Neural cell (in vitro differentiated cells): ENCODE data around the gene CCDC83.

Source experiments
- CTCF ChIP-seq: fragments of 450-650 bp; IDR thresholded peaks from 2 replicates; pipeline ENCODE4 v1.5.1; 2014; ENCODE audit warnings: antibody characterized with exemption, mild to moderate bottlenecking, moderate library complexity; ENCODE audit not compliant: poor library complexity, severe bottlenecking
- POLR2AphosphoS5 ChIP-seq: IDR thresholded peaks from 2 replicates; pipeline ENCODE4 v1.6.1; 2012
- REST ChIP-seq: IDR thresholded peaks from 2 replicates; pipeline ENCODE4 v1.6.1; 2012; ENCODE audit warnings: borderline replicate concordance
- SMC3 ChIP-seq: fragments of 450-650 bp; conservative IDR thresholded peaks from 2 replicates; pipeline ENCODE4 v1.6.1; 2014; ENCODE audit warnings: antibody characterized with exemption, mild to moderate bottlenecking, moderate library complexity; ENCODE audit not compliant: poor library complexity

- TF ChIP-seq REST (no peak), POLR2AphosphoS5 (no peak), CTCF (no peak), SMC3 (no peak)
Observed at GRCh38 chr11:85946221-85946620, 91.0 kb downstream of the CCDC83 start.
